Activated gamma-delta T cell treated with anti-CD3 and anti-CD28 coated beads, Interleukin-2, amount 50 U/mL, for 16 hours (primary cell): ENCODE results near the gene MRPL49.

Source experiments
- DNase-seq: peaks from one replicate; pipeline ENCODE4 v3.0.0-alpha.2; 2020; ENCODE audit warnings: low read depth

MRPL49 gene

DNA sequence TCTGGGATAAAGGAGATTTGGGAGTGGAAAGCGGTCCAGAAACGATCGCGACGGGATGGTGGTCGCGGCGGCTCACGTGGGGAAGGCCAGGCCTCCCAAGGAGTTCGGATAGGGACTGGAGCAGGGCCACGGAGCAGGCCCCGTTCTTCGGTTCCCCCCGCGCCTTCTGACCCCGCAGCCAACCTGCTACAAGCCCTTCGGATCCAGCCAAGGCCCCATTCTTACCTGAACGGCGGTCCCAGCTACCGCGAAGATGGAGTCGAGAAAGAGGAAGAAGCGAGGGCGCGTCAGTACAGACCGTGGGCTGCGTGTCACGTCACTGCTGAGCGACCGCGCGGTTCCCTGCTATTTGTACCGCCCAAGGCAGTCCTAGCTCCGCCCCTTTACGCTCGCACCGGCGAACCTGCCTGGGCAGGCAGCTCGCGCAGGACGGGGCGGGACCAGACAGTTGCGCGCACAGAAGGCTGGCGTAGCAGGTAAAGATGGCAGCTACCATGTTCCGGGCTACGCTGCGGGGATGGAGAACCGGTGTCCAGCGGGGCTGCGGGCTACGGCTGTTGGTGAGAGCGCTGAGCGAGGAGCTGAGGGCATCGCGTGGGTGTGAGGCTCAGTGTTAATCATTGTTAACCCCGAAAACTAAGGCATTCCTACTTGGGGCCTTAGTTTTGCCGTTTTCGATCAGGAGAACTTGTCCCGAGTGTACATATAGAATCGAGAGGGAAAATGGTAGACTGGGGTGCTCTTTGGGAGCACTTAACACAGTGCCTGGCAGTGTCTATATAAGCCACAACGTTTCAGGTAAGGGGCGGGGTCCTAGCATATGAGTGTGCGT, at the start of gene MRPL49, which contains the start of gene FAU:
MRPL49 (plus strand) TSS at position 457 of the 832 bp plus-strand sequence; CDS start at position 483, 26 bp downstream.
FAU (minus strand) TSS at position 270 of the 832 bp plus-strand sequence. CDS start 321 bp downstream, outside the sequence.
- peak; percentile 97 for DNase-seq

- no peak for DNase-seq
Measured at GRCh38 chr11:65072631-65072966, 49.5 kb upstream of the MRPL49 start.

- DNase-seq: no peak
Measured at GRCh38 chr11:65077451-65077850, 44.7 kb upstream of the MRPL49 start.

- peak; percentile 58 for DNase-seq
Measured at GRCh38 chr11:65078151-65078550, 44.0 kb upstream of the MRPL49 start.

- no peak for DNase-seq
Measured at GRCh38 chr11:65078786-65079342, 43.3 kb upstream of the MRPL49 start.

DNA sequence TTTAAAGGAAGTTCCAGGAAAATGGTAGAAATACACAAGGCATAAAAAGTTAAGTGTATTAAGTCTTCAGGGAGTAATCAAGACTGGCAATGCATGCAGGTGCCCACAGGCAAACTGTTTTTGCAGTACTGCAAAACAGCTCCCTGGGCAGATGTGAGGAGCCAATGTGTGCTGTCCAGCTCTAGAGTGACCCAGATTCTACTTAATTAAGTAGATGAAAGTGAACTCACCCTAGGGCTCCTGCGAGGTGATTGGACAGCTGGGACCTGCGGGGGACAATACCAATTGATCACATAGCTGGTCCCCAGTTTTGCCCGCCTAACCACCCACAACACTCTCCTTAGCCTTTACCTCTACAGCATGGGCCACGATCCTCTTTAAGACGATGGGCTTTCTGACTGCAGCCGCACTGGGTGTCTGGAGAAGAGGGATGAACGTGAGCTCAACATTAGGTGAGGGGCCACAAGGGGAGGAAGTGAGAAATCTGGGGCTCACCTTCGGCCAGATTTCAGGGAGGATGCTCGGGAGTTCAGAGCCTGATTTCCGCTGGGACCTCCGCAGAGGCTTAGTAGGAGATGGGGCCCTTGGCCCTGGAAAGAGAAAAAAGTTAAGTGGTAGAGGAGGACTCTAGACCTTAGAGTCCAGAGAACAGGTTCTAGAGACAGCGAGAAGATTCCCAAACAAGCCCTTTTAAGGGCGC, 38.8 kb upstream of the MRPL49 start:
- no peak for DNase-seq

DNA sequence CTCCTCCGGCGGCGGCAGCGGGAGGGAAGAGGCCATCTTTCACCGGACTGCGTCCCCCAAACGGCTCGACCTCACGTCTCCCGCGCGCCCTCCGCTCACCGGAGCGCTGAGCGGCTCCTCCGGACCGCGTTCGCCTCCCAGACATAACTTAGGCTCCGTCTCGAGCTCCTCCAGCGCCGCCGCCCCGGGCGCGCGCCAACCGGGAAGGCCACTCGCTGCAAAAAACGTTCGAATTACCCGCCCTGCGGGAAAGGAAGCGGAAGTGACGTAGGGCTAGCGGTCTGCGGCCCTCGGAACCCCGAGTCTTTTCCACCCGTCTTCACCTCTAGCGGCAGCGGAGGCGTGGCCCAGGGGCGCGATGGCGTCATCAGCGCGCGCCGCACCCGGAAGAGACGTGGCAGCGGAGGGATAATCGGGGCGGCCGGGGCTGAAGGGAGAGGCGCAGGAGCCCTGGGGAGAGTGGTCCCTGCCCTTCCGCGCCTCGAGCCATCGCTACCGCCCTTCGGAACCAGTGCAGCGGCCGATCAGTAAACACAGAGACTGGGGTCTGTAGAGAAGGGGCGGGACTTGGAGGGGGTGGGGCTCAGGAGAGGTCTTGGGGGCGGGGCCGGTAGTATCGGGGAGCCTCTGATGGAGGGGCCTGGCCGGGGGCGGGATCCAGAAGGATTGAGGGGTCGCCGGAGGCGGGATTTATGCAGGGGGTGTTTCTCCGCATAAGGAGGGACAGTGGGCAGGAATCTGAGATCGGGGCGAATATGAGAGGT, 38.1 kb upstream of the MRPL49 start, which contains the start of the genes CDCA5 and ZFPL1:
CDCA5 (minus strand) TSS at position 207 of the 764 bp plus-strand sequence; CDS start at position 145, 62 bp downstream.
ZFPL1 (plus strand) TSS at position 389 of the 764 bp plus-strand sequence. CDS start 477 bp downstream, outside the sequence.
- peak; percentile 96 for DNase-seq

DNA sequence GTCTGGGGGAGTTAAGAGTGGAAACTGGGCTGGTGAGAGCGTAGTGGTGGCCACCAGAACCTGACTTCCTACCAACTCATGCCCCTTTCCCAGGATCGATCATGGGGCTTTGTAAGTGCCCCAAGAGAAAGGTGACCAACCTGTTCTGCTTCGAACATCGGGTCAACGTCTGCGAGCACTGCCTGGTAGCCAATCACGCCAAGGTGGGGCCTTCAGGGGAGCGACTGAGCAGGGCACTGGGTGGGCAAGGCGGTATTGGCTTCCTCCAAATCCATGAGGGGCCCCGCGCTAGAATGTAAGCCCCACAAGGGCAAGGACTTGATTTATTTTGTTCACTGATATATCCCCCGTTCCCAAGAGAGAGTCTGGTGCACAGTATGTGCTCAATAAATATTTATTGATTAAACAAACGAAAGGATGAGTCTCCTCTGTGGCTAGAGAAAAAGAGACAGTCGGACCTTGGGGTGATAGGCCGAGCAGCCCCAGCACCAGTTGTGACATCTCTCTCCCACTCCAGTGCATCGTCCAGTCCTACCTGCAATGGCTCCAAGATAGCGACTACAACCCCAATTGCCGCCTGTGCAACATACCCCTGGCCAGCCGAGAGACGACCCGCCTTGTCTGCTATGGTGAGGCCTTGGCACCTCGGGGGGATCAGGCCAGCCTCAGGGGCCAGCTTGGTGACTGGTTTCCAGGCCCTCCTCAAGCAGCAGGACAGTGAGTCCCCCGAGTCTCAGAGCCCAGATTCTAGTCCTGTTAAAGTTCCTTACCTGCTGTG, 37.3 kb upstream of the MRPL49 start:
- DNase-seq: no peak

DNA sequence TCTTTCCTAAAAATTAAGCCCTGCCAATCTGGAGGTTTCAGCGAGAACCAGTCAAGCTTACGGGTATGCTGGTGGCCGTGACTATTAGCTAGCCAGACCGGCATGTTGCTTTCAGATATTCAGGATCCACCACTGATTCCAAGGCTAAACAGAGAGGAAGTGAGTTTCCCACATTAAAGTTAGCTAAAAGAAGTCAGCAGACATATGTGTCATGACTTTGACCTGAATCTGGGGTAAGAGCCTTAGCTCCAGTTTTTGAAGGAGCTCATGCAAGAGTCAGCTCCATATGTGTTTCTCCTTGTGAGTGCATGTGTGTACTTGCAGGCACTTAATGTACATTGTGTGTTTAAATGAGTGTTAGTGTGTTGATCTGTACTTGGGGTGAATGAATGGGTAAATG, 36.7 kb upstream of the MRPL49 start:
- no peak for DNase-seq

DNA sequence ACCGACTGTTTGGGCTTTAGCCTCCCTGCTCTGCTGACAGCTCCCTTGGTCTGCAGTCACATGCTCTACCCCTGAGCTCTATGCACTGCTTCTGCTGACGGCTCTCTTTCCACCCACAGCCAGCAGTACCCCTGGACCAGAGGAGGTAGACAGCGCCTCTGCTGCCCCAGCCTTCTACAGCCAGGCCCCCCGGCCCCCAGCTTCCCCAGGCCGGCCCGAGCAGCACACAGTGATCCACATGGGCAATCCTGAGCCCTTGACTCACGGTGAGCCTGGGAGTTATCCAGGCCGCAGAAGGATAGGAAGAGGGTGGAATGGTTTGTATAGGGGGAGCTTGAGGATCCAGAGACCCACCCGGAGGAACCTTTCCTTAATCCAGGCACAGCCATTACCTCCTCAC, 35.3 kb upstream of the MRPL49 start:
- no peak for DNase-seq

DNA sequence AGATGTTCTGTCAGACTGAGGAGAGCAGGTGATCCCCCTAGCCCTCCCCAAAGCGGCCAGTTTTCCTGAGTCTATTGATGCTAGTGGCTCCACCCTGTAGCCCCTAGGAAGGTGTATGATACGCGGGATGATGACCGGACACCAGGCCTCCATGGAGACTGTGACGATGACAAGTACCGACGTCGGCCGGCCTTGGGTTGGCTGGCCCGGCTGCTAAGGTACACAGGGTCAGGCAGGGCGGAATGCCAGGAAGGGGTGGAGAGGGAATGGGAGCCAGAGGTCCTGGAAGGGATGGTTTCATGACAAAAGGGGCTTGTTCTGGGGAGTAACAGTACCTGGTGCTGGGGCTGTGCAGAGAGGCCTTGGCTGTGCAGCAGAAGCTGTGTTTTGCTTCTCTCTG, 34.9 kb upstream of the MRPL49 start:
- DNase-seq: no peak

GRCh38 chr11:65087827-65088226, 34.3 kb upstream of the MRPL49 start:
- DNase-seq: no peak

GRCh38 chr11:65089621-65090020, 32.5 kb upstream of the MRPL49 start:
- no peak for DNase-seq

GRCh38 chr11:65090628-65091027, 31.5 kb upstream of the MRPL49 start:
- no peak for DNase-seq

- DNase-seq: no peak
Measured at GRCh38 chr11:65095427-65095826, 26.7 kb upstream of the MRPL49 start.

GRCh38 chr11:65095974-65096806, 25.9 kb upstream of the MRPL49 start, which contains the start of gene VPS51:
TSS of gene VPS51 (plus strand) at chr11:65096214. CDS start at chr11:65096251, 37 bp downstream.
- DNase-seq: peak; percentile 83

GRCh38 chr11:65096926-65097325, 25.2 kb upstream of the MRPL49 start:
- DNase-seq: no peak

DNA sequence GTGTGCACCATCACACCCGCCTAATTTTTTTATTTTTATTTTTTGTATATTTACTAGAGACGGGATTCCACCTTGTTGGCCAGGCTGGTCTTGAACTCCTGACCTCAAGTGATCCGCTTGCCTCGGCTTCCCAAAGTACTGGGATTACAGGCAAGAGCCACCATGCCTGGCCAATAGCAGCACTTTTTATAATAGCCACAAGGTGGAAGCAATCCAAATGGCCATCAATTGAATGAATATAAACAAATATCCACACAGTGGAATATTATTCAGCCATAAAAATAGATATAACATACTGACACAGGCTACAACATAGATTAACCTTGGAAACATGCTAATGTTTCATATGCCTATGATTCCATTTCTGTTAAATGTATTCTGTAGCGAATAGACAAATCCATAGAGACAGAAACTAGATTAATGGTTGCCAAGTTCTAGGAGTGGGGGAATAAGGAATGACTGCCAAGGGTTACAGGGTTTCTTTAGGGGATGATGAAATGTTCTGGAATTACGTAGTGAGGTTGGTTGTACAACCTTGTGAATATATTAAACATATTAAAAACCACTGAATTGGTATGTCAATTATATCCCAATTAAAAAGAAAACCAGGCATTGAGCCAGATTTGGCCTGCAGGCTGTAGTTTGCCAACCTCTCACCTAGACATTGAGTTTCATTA, 21.3 kb upstream of the MRPL49 start:
- DNase-seq: no peak
